ENCODE results near the gene TLDC2.
A peak's percentile ranks its signal among the peaks of the same experiment; 100 is the strongest.
"Not testable (repeated sequence)": the region's sequence is repeated elsewhere in the genome, so short reads cannot be mapped to it uniquely, and the experiment has no call there.

Gene TLDC2

GRCh38 chr20:36836591-36837269, 39.2 kb upstream of the TLDC2 start:
- Histone ChIP-seq H3K27me3 (ENCODE audit: insufficient read depth, poor library complexity, severe bottlenecking) (no peaks in the 10 kb centered on the region), H3K4me3 (ENCODE audit: severe bottlenecking) (no peak overlapping the region), H3K36me3 (ENCODE audit: low read depth) (peaks cover 64% of the 10 kb centered on the region), H3K4me1 (ENCODE audit: insufficient read depth, poor library complexity, severe bottlenecking) (peaks cover 16% of the 10 kb centered on the region), H3K27ac (ENCODE audit: poor library complexity, severe bottlenecking) (peak overlapping the region; percentile 80), H3K9me3 (ENCODE audit: severe bottlenecking) (no peaks in the 10 kb centered on the region)
- peak; percentile 86 for TF ChIP-seq CTCF (IDR thresholded peaks at IDR 0.05; ENCODE audit: poor library complexity, severe bottlenecking)
- DNase-seq (ENCODE audit: low spot score): peak; percentile 90
- 0 out of 3 replicates have a peak, but pooled peaks have one; percentile 5 for ATAC-seq (ENCODE audit: low read depth)

- Histone ChIP-seq H3K4me1 (ENCODE audit: insufficient read depth, poor library complexity, severe bottlenecking) (peaks cover 22% of the 10 kb centered on the region), H3K36me3 (ENCODE audit: low read depth) (peaks cover 49% of the 10 kb centered on the region)
- not testable (repeated sequence) for ATAC-seq (ENCODE audit: low read depth); H3K4me3 ChIP-seq (ENCODE audit: severe bottlenecking); H3K27me3 ChIP-seq (ENCODE audit: insufficient read depth, poor library complexity, severe bottlenecking); H3K9me3 ChIP-seq (ENCODE audit: severe bottlenecking); DNase-seq (ENCODE audit: low spot score); H3K27ac ChIP-seq (ENCODE audit: poor library complexity, severe bottlenecking)
These were observed 37.6 kb upstream of the TLDC2 start for GRCh38 chr20:36838376-36838775.

GRCh38 chr20:36839150-36839549, 36.8 kb upstream of the TLDC2 start:
- DNase-seq (ENCODE audit: low spot score): no peak
- H3K4me1 ChIP-seq (ENCODE audit: insufficient read depth, poor library complexity, severe bottlenecking): peaks cover 22% of the 10 kb centered on the region
- H3K27ac ChIP-seq (ENCODE audit: poor library complexity, severe bottlenecking): no peak overlapping the region
- no peak overlapping the region for H3K4me3 ChIP-seq (ENCODE audit: severe bottlenecking)
- H3K27me3 ChIP-seq (ENCODE audit: insufficient read depth, poor library complexity, severe bottlenecking): no peaks in the 10 kb centered on the region
- no peak for TF ChIP-seq CTCF (IDR thresholded peaks at IDR 0.05; ENCODE audit: poor library complexity, severe bottlenecking)
- no peaks in the 10 kb centered on the region for H3K9me3 ChIP-seq (ENCODE audit: severe bottlenecking)
- ATAC-seq (ENCODE audit: low read depth): no peak
- H3K36me3 ChIP-seq (ENCODE audit: low read depth): peaks cover 49% of the 10 kb centered on the region

- H3K4me3 ChIP-seq (ENCODE audit: severe bottlenecking); H3K27me3 ChIP-seq (ENCODE audit: insufficient read depth, poor library complexity, severe bottlenecking); ATAC-seq (ENCODE audit: low read depth); DNase-seq (ENCODE audit: low spot score); H3K9me3 ChIP-seq (ENCODE audit: severe bottlenecking); H3K27ac ChIP-seq (ENCODE audit: poor library complexity, severe bottlenecking): not testable (repeated sequence)
- Histone ChIP-seq H3K36me3 (ENCODE audit: low read depth) (peaks cover 49% of the 10 kb centered on the region), H3K4me1 (ENCODE audit: insufficient read depth, poor library complexity, severe bottlenecking) (peaks cover 16% of the 10 kb centered on the region)
These were observed 34.9 kb upstream of the TLDC2 start for GRCh38 chr20:36841030-36841429.

GRCh38 chr20:36845288-36845971, 30.5 kb upstream of the TLDC2 start:
- ATAC-seq (ENCODE audit: low read depth) (no peak), DNase-seq (ENCODE audit: low spot score) (peak; percentile 86)
- no peak for TF ChIP-seq CTCF (IDR thresholded peaks at IDR 0.05; ENCODE audit: poor library complexity, severe bottlenecking)
- Histone ChIP-seq H3K27me3 (ENCODE audit: insufficient read depth, poor library complexity, severe bottlenecking) (no peaks in the 10 kb centered on the region), H3K27ac (ENCODE audit: poor library complexity, severe bottlenecking) (no peak overlapping the region), H3K4me3 (ENCODE audit: severe bottlenecking) (no peak overlapping the region), H3K4me1 (ENCODE audit: insufficient read depth, poor library complexity, severe bottlenecking) (peaks cover 34% of the 10 kb centered on the region), H3K36me3 (ENCODE audit: low read depth) (peaks cover 23% of the 10 kb centered on the region), H3K9me3 (ENCODE audit: severe bottlenecking) (no peaks in the 10 kb centered on the region)

Measured in RWPE2 (cell line).